ENCODE data around the gene DCAF12L2.

Gene DCAF12L2

DNA sequence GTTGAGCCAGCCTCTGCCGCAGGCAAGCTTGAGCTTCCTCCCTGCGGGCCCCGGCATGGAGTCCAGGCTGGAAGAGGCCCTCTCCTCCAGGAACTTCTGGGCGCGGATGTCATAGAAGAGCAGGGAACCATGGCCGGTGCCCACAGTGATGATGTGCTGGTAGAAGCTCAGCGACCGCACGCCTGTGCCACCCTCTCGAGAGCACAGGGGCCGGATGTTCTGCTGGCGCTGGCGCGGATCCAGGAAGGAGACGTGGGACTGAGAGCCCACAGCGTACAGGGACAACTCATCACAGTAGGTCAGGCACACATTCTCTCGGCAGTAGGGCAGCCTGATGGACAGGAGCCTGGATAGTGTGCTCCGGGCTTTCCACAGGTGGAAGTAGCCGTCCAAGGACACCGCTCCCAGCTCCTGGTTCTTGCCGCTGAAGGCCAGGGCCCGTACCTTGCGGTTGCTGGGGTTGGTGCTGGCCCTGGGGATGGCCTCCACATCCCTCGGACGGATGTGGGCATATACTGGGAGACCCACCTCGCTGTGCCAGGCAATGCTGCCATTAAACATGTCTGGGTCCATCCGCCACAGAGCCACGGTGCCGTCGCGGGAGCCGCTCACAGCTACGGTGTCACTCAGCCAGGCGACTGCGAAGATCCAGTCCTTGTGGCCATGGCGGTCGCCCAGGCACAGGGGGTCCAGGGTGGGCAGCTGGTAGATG, 1.2 kb downstream of the DCAF12L2 start:
- H3K9me2 ChIP-seq (ENCODE audit: low read depth, low read length), result no peaks in the 10 kb centered on the region
- no peaks in the 10 kb centered on the region for H3F3A ChIP-seq (ENCODE audit: insufficient read depth, low read length)
- H3K4me3 ChIP-seq (ENCODE audit: low read depth, low read length, poor library complexity, severe bottlenecking), result no peak overlapping the region
- H3K27ac ChIP-seq (ENCODE audit: low read depth, low read length, poor library complexity, severe bottlenecking), result no peak overlapping the region
- no peaks in the 10 kb centered on the region for H3K4me1 ChIP-seq (ENCODE audit: insufficient read depth, low read length, severe bottlenecking)
- H3K79me2 ChIP-seq (ENCODE audit: insufficient read depth, low read length), result no peaks in the 10 kb centered on the region
- TF ChIP-seq EZH2 (IDR thresholded peaks at IDR 0.05; ENCODE audit: borderline replicate concordance, low read length), result no peak
- TF ChIP-seq, protein P1, sequence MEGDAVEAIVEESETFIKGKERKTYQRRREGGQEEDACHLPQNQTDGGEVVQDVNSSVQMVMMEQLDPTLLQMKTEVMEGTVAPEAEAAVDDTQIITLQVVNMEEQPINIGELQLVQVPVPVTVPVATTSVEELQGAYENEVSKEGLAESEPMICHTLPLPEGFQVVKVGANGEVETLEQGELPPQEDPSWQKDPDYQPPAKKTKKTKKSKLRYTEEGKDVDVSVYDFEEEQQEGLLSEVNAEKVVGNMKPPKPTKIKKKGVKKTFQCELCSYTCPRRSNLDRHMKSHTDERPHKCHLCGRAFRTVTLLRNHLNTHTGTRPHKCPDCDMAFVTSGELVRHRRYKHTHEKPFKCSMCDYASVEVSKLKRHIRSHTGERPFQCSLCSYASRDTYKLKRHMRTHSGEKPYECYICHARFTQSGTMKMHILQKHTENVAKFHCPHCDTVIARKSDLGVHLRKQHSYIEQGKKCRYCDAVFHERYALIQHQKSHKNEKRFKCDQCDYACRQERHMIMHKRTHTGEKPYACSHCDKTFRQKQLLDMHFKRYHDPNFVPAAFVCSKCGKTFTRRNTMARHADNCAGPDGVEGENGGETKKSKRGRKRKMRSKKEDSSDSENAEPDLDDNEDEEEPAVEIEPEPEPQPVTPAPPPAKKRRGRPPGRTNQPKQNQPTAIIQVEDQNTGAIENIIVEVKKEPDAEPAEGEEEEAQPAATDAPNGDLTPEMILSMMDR (IDR thresholded peaks at IDR 0.05; ENCODE audit: low read length), result no peak
- no peak overlapping the region for H2AFZ ChIP-seq (ENCODE audit: low read length)
- H3K4me2 ChIP-seq (ENCODE audit: low read length), result no peak overlapping the region
- no peak overlapping the region for H3K9ac ChIP-seq (ENCODE audit: low read length)
- H4K20me1 ChIP-seq (ENCODE audit: insufficient read depth, low read length), result no peaks in the 10 kb centered on the region
- no peaks in the 10 kb centered on the region for H3K9me3 ChIP-seq (ENCODE audit: low read length)
- no peaks in the 10 kb centered on the region for H3K27me3 ChIP-seq (ENCODE audit: insufficient read depth, low read length)
- H3K36me3 ChIP-seq (ENCODE audit: insufficient read depth, low read length), result no peaks in the 10 kb centered on the region

DNA sequence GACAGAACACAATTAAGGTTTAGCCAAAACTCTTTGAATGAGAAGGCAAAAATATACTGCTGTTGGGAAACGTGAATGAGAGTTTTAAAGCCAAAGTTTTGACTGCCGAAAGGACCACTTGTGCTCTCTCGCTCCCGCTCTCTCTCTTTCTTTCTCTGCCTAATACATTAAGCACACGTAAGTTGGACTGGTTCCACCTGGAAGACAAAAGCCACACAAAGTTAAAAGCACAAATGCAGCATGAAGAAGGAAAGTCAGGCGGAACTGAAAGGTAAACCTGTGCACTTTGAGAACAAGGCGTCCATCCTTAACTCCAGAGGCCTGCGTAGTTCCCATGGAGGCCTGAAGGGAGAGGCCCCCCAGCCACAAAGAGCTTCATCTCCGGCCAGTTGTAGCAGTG, 1.9 kb downstream of the DCAF12L2 start:
- Histone ChIP-seq H4K20me1 (ENCODE audit: insufficient read depth, low read length) (no peaks in the 10 kb centered on the region), H3K9ac (ENCODE audit: low read length) (no peak overlapping the region), H3K27ac (ENCODE audit: low read depth, low read length, poor library complexity, severe bottlenecking) (no peak overlapping the region), H3K36me3 (ENCODE audit: insufficient read depth, low read length) (no peaks in the 10 kb centered on the region), H3K79me2 (ENCODE audit: insufficient read depth, low read length) (no peaks in the 10 kb centered on the region), H3K4me3 (ENCODE audit: low read depth, low read length, poor library complexity, severe bottlenecking) (no peak overlapping the region), H3K27me3 (ENCODE audit: insufficient read depth, low read length) (no peaks in the 10 kb centered on the region), H3F3A (ENCODE audit: insufficient read depth, low read length) (no peaks in the 10 kb centered on the region), H3K4me1 (ENCODE audit: insufficient read depth, low read length, severe bottlenecking) (no peaks in the 10 kb centered on the region), H3K9me3 (ENCODE audit: low read length) (no peaks in the 10 kb centered on the region), H3K4me2 (ENCODE audit: low read length) (no peak overlapping the region), H3K9me2 (ENCODE audit: low read depth, low read length) (no peaks in the 10 kb centered on the region), H2AFZ (ENCODE audit: low read length) (no peak overlapping the region)
- TF ChIP-seq, protein P1 (IDR thresholded peaks at IDR 0.05; ENCODE audit: low read length), result no peak
- no peak for TF ChIP-seq EZH2 (IDR thresholded peaks at IDR 0.05; ENCODE audit: borderline replicate concordance, low read length)

DNA sequence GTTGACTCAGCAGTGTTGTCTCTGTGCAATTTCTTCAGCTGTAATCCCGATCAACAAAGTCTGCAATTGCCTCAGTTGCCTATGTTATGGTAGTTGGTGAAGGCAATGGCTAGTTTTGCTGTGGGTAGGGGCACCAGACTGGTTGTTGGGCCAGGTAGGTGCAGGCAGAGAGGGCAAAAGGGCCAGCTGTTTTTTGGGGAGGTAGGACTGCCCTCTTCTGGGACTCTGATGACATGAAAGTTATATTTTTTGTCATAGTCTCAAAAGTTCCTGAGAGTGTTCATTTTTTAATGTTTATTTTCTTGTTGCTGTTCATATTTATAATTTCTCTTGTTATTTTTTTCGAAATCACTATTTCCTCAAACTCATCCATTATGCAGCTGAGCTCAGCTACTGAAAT, 25.1 kb downstream of the DCAF12L2 start:
- no peaks in the 10 kb centered on the region for H3K4me1 ChIP-seq (ENCODE audit: insufficient read depth, low read length, severe bottlenecking)
- no peak overlapping the region for H2AFZ ChIP-seq (ENCODE audit: low read length)
- no peak for TF ChIP-seq EZH2 (IDR thresholded peaks at IDR 0.05; ENCODE audit: borderline replicate concordance, low read length)
- TF ChIP-seq, protein P1 (IDR thresholded peaks at IDR 0.05; ENCODE audit: low read length), result no peak
- H3K4me3 ChIP-seq (ENCODE audit: low read depth, low read length, poor library complexity, severe bottlenecking), result no peak overlapping the region
- H3K36me3 ChIP-seq (ENCODE audit: insufficient read depth, low read length), result no peaks in the 10 kb centered on the region
- H3K9me2 ChIP-seq (ENCODE audit: low read depth, low read length), result no peaks in the 10 kb centered on the region
- no peak overlapping the region for H3K4me2 ChIP-seq (ENCODE audit: low read length)
- H3K27ac ChIP-seq (ENCODE audit: low read depth, low read length, poor library complexity, severe bottlenecking), result no peak overlapping the region
- no peaks in the 10 kb centered on the region for H3K27me3 ChIP-seq (ENCODE audit: insufficient read depth, low read length)
- no peaks in the 10 kb centered on the region for H3F3A ChIP-seq (ENCODE audit: insufficient read depth, low read length)
- H3K9me3 ChIP-seq (ENCODE audit: low read length), result no peaks in the 10 kb centered on the region
- H3K79me2 ChIP-seq (ENCODE audit: insufficient read depth, low read length), result no peaks in the 10 kb centered on the region
- no peaks in the 10 kb centered on the region for H4K20me1 ChIP-seq (ENCODE audit: insufficient read depth, low read length)
- no peak overlapping the region for H3K9ac ChIP-seq (ENCODE audit: low read length)

All from OCI-LY1 (cell line).